Head of caudate nucleus (tissue), 42 donors: ENCODE data around the gene EXOSC5.
"Not testable (repeated sequence)": the region's sequence is repeated elsewhere in the genome, so short reads cannot be mapped to it uniquely, and the experiment has no call there.

ENCODE experiments used
- DNase-seq, 42 donors: peaks; one replicate each; pipeline versions ENCODE4 v3.0.0 to v3.0.0-alpha.2; 2020 to 2021; ENCODE audit warnings: mixed read lengths in 7 of 42
- intact Hi-C: fragments of 100-400 bp; cut with DNase I; formaldehyde crosslinking; loops from one replicate; pipeline ENCODE4 v1.15.0; 2022

EXOSC5 gene

GRCh38 chr19:41397086-41398049, at the start of gene EXOSC5, which contains the start of gene BCKDHA:
TSS of gene EXOSC5 (minus strand) at chr19:41397359. CDS start at chr19:41397328, 31 bp downstream.
TSS of gene BCKDHA (plus strand) at chr19:41397818. CDS start at chr19:41397828, 10 bp downstream.
- peak; percentile 97 to 100 (median 99) for DNase-seq
- intact Hi-C loops = loop anchor here (5.0 kb wide), 2 partner anchors 35 to 40 kb away; partner anchors contain the start of genes B9D2 and DMAC2

DNA sequence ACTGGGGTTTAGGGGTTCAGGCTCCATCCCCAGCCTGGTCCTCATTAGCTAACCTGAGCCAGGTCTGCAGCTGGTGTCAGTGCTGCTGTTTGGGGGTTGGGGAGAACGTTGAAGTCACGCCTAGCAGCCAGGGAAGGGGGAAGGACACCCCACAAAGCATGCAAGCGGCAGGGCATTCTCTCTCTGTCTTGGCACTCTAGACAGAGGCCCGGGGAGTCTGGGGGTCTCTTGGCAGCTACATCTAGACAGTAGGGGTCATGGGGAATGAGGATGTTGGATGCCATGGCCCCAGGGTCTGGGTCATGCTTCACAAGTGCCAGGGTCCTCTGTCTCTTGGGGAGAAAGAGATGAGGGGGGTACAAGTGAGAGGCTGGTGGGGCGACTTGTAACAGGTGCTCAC, 48.4 kb upstream of the EXOSC5 start:
- intact Hi-C loops = loop anchor here (10.0 kb wide), 1 partner anchor 129 kb away; the partner anchor contains the start of gene CEACAM21
- peak in 3 of 42 donors; percentile 0 to 12 (median 7) for DNase-seq

DNA sequence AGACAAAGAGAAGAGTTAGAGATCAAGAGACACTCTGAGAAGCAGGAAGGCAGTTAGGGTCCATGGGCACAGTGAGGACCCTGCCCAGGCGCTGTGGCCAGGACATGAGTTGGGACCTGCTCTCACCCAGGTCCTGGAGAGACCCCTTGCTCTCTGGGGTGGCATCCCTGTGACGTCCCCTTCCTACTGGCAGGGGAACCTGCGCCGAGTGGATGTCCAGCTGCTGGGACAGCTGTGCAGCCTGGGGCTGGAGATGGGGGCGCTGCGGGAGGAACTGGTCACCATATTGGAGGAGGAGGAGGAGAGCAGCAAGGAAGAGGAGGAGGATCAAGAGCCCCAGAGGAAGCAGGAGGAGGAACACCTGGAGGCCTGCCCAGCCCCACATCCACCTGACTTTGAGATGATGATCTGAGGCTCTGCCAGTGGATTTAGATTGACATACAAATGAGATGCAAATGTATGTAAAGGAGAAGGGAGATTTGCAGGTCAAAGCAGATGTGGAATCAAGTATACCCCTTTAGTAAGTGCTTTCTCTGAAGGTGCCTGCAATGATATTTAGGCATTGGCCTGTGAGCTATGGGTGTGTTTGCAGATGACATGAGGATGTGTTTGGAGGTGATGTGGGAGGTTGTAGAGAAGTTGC, 46.8 kb upstream of the EXOSC5 start:
- intact Hi-C loops = loop anchor here (10.0 kb wide), 1 partner anchor 131 kb away; the partner anchor contains the start of gene CEACAM21
- peak in 3 of 42 donors; percentile 9 to 32 (median 9) for DNase-seq

GRCh38 chr19:41442473-41443355, 45.6 kb upstream of the EXOSC5 start, which contains the start of gene ERICH4:
TSS of gene ERICH4 (plus strand) at chr19:41443156. CDS start at chr19:41443170, 14 bp downstream.
- peak in 5 of 42 donors; percentile 5 to 21 (median 9) for DNase-seq
- intact Hi-C loops = loop anchor here (10.0 kb wide), 1 partner anchor 132 kb away; the partner anchor contains the start of gene CEACAM21

GRCh38 chr19:41441321-41441945, 44.3 kb upstream of the EXOSC5 start:
- intact Hi-C loops = loop anchor here (10.0 kb wide), 1 partner anchor 133 kb away; the partner anchor contains the start of gene CEACAM21
- DNase-seq = peak in 5 of 42 donors; percentile 5 to 26 (median 7)

GRCh38 chr19:41439441-41440222, 42.5 kb upstream of the EXOSC5 start, which contains the start of gene DMAC2:
TSS of gene DMAC2 (minus strand) at chr19:41439912. CDS start at chr19:41439899, 13 bp downstream.
- peak; percentile 91 to 99 (median 96) for DNase-seq
- intact Hi-C loops = loop anchor here (5.0 to 10.0 kb wide), 3 partner anchors 42 to 175 kb away; partner anchors contain the start of genes BCKDHA, CEACAM21, EXOSC5 and HNRNPUL1

- intact Hi-C loops = loop anchor here (5.0 to 10.0 kb wide), 2 partner anchors 41 to 173 kb away; partner anchors contain the start of genes BCKDHA, EXOSC5 and HNRNPUL1
- peak in 1 of 42 donors; percentile 12 for DNase-seq
Measured at GRCh38 chr19:41437944-41438574, 40.9 kb upstream of the EXOSC5 start.

GRCh38 chr19:41436674-41436951, 39.5 kb upstream of the EXOSC5 start:
- no peak for DNase-seq
- intact Hi-C loops = loop anchor here (5.0 to 10.0 kb wide), 2 partner anchors 39 to 172 kb away; partner anchors contain the start of genes BCKDHA, EXOSC5 and HNRNPUL1

DNA sequence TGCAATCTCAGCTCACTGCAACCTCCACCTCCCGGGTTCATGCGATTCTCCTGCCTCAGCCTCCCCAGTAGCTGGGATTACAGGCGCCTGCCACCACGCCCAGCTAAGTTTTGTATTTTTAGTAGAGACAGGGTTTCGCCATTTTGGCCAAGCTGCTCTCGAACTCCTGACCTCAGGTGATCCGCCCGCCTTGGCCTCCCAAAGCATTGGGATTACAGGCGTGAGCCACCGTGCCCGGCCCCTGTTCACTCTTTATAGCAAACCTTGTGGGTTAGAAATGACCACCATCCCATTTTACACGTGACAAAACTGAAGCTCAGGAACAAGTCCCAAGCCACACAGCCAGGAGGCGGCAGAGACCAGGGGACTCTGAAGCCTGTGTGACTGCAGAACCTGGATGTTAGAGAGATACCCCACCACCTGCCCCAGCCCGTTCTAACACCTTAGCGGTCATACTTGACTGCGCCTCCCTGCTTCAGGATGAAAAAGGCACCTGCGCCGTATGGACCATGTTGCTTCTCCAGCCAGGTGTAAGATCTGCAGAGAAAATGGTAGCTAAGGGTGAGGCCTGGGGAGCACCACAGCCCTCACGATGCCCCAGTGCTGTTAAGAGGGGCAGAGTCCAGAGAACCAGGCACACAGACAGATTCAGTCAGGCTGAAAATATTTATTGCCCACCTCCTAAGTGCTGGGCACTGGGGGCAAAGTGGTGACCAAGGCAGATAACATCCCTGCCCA, 38.9 kb upstream of the EXOSC5 start:
- peak in 2 of 42 donors; percentile 1 to 6 for DNase-seq
- intact Hi-C loops = loop anchor here (5.0 to 10.0 kb wide), 2 partner anchors 39 to 171 kb away; partner anchors contain the start of genes BCKDHA, EXOSC5 and HNRNPUL1

- intact Hi-C loops = loop anchor here (5.0 to 10.0 kb wide), 2 partner anchors 38 to 171 kb away; partner anchors contain the start of genes BCKDHA, EXOSC5 and HNRNPUL1
- not testable (repeated sequence) for DNase-seq
Measured at GRCh38 chr19:41435376-41435775, 38.2 kb upstream of the EXOSC5 start.

GRCh38 chr19:41434450-41434849, 37.3 kb upstream of the EXOSC5 start:
- no peak for DNase-seq
- intact Hi-C loops = loop anchor here (10.0 kb wide), 1 partner anchor 170 kb away; the partner anchor contains the start of gene HNRNPUL1

DNA sequence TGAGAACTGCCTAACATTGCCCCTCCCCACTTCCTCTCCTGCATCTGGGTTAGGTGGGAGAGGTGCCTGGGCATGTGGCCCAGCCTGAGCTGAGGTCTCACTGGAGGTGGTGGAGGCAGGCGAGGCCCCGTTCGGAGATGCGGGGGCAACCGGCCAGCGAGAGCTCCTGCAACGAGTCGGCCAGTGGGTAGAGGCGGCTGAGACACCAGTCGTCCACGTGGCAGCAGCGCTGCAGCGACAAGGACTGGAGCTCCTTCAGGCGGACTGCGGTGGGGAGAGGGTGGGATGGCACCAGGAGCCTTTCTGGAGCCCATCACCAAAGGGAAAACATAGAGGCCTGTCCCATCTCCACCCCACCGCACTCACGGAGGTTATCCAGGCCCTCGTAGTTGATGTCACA, 36.0 kb upstream of the EXOSC5 start:
- no peak for DNase-seq
- intact Hi-C loops = loop anchor here (10.0 kb wide), 1 partner anchor 168 kb away; the partner anchor contains the start of gene HNRNPUL1

GRCh38 chr19:41431426-41432386, 34.5 kb upstream of the EXOSC5 start:
- DNase-seq = peak in 6 of 42 donors; percentile 11 to 53 (median 40)
- intact Hi-C loops = loop anchor here (10.0 kb wide), 1 partner anchor 167 kb away; the partner anchor contains the start of gene HNRNPUL1

DNA sequence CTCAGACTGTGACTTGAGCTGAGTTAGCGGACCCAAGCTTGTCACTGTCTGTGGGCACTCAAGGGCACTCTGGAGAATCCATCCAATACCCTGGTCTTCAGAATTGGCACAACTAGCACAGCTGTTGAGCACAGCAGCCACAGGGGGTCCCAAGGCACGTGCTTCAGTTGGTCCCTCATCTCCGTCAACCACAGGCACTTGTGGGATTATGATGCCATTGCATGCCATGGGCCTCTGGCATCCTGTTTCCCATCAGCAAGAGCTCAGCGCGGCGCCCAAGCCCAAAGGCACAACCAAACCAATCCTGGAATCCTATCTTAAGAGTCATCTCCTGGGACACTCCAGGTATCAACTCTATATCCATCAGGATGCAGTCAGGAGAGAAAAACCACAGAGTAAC, 33.8 kb upstream of the EXOSC5 start:
- no peak for DNase-seq

More for the DNA sequence above, 33.8 kb upstream of the EXOSC5 start:
- intact Hi-C loops = loop anchor here (10.0 kb wide), 1 partner anchor 166 kb away; the partner anchor contains the start of gene HNRNPUL1
